HG02763 (cell line): ENCODE data around the gene MYL6.
"Not testable (repeated sequence)": the region's sequence is repeated elsewhere in the genome, so short reads cannot be mapped to it uniquely, and the experiment has no call there.

Experiments used
- ATAC-seq: cut with Tn5 transposase; IDR thresholded peaks from one replicate; pipeline ENCODE4 v1.9.1; 2021; ENCODE audit warnings: mild to moderate bottlenecking, moderate library complexity; ENCODE audit not compliant: unreplicated experiment

Gene MYL6

DNA sequence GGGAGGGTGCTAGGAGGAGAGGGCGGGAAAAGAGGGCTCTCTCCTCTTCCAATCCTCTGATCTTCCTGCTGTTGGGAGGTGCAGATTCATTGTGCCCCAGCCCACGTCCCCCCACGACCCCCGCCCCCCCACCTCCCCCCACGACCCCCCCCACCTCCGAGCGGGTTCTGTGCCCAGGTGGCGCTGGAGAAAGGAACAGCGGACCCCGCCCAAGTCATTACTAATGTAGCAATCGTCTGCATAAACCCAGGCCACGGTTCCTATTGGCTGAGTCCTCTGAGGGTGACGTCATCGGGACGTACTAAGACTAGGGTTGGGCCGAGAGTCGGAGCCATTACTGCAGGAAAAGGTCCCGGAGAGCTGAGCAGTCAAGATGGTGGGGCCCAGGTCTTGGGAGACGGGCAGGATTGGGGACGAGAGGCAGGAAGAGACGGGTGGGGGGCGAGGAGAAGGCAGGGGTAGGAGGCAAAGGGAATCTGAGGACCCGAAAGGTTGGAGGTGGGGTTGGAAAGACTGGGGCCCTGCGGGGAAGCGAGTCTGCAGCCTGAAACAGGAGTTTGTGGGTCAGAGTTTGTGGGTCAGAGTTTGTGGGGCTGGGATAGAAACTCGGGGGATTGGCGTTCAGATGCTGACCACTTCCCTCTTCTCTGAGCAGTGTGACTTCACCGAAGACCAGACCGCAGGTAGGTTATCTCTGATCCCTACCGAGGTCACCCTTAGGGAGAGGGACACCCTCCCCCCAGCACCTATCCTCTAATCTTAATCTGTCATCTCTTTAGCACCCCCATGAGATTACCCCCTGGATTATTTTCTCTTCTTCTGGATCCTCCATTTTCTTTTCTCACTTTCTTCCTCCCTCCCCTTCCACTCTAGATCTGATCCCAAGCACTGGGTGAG lies at the start of gene MYL6:
TSS of gene MYL6 (plus strand) at position 331 of the 897 bp plus-strand sequence. CDS start at position 374, 43 bp downstream.
- ATAC-seq: peak; percentile 68

DNA sequence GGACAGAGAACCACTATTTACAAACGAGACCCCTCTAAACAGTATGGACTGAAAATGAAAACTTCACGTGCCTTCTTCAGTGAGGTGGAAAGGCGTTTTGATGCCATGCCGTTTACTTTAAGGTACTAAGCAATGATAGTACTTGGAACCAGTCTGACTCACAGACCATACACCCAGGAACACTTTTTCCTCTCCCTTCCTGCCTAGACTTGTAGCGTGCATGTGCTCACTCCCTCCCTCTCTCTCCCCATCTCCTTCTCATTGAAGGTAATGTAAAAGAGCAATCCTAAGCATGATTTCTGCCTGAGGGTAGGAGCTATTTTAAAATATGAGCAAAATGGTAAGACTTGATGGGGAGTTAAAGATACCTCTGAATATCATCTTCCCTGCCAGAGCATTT lies 47.6 kb upstream of the MYL6 start:
- ATAC-seq: no peak

DNA sequence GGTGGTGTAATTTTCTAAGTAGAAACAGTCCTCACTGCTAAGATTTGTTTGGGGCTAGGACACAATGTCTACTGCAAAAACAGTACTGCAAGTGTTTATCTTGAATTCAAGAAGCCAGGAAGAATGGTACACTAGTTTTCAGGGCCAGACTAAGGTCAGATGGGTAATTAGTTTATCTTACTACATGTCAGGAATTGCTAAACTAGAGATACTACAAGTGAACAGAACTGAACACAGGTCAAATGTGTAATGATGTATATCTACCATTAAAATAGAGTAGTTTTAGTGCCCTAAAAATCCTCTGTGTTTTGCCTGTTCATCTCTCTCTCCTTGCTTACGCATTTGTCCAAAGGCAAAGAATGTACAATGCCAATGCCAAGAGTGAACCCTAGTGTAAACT lies 44.1 kb upstream of the MYL6 start:
- ATAC-seq: no peak

DNA sequence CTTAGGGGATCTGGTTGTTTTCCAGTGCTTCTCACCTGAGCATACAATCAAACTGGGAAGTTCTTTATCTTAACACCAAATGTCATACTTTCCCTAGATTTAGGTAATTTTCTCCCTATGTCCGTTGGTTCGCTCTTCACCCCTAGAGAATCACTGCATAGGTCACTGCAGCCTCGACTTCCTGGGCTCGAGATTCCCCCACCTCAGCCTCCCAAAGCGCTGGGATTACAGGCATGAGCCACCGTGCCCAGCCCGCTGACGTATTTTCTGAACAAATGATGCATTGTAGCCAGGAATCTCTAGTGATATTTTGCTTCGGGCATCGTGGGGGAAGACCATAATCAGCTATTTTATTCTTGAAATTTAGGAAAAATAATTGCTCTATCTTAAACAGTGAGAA lies 42.8 kb upstream of the MYL6 start:
- no peak for ATAC-seq

DNA sequence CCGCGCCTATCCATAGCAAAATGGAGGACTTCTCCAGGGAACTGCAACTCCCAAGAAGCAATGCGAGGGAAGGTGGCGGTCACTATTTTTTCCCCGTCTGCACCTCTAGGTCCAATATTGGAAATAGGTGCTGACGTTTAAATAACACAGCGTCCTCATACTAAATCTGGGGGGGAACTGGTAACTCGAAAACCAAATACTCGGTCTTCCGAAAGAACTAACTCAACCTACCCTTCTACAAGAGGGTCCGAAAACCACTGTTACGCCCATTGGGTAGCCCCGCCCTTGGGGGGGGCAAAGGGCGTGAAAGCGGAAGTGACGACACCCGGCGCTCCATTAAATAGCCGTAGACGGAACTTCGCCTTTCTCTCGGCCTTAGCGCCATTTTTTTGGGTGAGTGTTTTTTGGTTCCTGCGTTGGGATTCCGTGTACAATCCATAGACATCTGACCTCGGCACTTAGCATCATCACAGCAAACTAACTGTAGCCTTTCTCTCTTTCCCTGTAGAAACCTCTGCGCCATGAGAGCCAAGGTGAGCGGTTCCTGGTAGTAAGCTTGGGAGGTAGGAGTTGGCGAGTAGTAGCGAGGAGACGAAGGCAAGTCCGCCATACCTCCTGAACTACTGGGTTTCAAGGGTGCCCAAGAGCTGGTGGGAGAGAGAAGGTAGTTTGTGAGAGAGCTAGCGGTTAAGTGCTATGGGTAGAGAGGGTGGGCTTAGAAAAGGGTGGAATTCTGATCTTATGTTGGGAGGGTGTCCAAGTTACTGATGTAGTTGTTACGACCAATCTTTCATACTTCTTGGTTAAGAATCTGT lies 41.7 kb upstream of the MYL6 start, which contains the start of gene RPL41:
TSS of gene RPL41 (plus strand) at position 367 of the 815 bp plus-strand sequence.
- peak; percentile 48 for ATAC-seq

DNA sequence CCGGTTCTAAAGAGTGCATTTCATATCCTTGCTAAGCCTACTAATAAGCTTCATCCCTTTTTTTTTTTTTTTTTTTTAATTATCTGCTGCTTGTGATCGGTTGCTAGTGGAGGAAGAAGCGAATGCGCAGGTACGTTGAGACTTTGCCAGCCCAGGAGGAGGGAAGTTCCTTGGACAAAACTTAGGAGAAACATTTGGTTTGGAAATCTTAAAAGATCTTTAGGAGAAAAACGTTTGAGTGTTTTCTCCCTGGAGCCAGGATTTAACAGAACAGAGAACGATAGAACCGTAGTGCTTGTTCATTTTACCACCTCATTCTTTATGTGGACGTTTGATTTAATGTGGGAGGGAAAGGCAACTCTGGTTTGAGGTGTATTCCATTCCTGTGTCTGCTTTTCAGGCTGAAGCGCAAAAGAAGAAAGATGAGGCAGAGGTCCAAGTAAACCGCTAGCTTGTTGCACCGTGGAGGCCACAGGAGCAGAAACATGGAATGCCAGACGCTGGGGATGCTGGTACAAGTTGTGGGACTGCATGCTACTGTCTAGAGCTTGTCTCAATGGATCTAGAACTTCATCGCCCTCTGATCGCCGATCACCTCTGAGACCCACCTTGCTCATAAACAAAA lies 41.0 kb upstream of the MYL6 start:
- ATAC-seq: not testable (repeated sequence)

DNA sequence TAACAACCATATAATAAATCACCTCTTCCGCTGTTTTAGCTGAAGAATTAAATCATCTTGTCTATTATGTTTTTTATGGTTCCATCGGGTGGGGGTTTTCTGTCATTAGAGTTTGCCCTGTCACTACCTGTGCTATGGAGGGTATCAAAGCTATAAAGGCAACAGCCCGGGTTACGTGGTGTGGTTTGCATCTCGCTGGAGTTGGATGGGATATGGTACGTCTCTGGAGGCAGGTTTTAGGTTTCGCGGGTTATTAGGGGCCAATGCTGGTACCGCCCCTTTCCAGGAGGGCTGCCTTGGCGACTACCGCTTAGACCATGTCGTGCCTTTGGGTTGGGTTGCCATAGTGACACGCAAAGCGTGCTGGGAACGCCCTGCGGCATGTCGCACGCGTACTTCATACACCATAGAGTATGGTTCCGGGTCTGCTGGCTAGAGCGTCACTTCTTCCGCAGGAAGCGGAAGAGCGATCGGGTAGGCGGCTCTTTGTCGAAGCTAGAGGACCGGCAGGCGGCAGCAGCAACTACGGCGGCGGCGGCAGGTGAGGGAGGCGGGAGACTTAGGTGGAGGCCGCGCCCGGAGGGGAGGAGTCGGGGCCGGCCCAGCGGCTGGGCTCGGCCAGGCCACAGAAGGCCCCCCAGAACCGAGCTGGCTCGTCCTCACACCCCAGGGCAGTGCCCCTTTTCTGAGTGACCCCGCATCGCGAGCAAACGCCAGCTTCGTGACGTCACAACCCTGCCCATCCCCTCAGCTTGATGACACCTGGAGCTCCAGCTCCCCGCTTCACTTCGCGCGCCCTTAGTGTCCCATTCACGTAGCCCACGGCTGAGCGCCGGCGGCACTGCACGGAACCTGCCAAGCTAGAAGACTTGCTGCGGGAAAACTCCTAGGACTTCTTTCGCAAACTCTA lies 40.1 kb upstream of the MYL6 start, which contains the start of gene ZC3H10:
TSS of gene ZC3H10 (plus strand) at position 489 of the 910 bp plus-strand sequence. CDS start 2,297 bp downstream, outside the sequence.
- peak; percentile 75 for ATAC-seq

DNA sequence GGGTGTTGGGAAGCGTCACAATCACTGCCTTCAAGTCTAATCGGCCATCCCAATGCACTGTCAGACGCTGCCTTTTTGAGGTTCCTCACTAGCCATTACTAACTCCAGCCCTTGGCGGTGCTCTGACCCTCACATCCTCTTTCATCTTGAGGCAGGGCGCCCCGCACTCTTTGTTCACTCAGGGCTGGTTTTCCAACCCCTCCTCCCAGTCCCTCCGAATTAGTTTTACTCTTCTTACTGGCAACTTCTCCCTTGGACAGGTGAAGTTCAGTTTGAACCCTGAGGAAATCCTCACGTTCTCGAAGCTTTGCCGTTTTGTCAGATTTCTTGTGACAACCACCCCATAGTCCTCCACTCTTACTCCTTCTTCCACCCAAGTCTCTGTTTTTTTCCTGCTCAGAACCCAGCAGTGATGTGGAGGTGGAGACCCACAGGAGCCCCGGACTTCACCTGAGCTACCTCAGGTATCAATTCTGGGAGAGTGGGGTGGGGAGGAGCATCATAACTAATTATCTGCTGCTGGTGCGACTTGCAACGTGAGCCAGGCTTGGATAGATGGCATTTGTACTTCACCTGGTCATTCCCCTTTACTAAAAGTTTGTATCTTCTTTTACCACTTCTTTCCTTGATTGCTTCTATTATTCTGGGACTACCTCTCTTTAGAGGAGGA lies 39.3 kb upstream of the MYL6 start:
- ATAC-seq: no peak

DNA sequence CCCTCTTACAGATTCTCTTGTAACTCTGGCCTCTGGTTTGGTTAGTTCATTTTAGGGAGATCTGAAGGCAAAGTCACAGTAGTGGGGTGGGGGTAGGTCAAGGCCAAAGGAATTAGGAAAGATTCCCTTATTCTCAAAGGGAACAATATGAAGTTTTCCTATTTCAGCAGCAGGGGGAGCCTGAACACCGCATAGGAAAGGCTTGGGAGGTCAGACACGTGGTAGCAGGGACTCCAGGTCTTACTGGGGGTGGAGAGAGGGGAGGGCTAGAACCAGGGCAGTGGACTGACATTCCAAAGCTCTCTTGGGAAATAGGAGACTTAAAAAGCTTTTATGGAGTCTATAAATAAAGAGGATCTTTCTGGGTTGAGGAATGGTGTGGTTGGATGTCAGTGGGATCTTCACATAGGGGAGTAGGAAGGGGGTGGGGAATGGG lies 38.8 kb upstream of the MYL6 start:
- ATAC-seq: no peak

DNA sequence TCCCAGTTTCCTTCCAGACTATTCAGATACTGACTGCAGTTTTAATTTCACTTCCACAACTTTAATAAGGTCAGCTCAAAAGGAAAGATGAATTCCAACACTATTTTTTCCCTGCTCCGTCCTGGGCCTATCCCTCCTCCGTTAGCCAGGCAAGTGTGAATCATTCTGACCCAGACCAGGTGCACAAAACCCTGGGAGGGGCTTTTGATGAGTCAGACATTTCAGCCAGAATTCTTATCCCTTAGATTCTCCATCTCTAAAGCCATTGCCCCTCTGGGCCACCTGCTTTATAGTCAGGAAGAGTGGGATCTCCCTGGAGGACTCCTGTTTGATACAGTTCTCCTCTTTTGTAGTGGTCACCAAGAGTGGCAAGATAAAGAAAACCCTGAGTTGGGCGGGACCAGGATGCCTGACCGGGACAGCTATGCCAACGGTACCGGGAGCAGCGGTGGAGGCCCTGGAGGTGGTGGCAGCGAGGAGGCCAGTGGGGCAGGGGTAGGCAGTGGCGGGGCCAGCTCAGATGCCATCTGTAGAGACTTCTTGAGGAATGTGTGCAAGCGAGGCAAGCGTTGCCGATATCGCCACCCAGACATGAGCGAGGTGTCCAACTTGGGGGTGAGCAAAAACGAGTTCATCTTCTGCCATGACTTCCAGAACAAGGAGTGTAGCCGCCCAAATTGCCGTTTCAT lies 37.9 kb upstream of the MYL6 start:
- no peak for ATAC-seq

DNA sequence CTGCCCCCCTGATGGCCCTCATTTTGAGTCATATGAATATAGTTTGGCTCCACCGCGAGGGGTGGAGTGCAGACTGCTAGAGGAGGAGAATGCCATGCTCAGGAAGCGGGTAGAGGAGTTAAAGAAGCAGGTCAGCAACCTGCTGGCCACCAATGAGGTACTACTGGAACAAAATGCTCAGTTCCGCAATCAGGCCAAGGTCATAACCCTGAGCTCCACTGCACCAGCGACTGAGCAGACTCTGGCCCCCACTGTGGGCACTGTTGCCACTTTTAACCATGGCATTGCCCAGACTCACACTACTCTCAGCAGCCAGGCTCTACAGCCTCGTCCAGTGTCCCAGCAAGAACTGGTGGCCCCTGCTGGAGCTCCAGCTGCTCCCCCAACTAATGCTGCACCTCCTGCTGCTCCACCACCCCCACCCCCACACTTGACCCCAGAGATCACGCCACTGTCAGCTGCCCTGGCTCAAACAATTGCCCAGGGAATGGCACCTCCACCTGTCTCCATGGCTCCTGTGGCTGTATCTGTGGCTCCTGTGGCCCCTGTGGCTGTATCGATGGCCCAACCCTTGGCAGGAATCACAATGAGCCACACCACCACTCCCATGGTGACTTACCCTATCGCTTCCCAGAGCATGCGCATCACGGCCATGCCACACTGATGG lies 36.8 kb upstream of the MYL6 start:
- no peak for ATAC-seq

DNA sequence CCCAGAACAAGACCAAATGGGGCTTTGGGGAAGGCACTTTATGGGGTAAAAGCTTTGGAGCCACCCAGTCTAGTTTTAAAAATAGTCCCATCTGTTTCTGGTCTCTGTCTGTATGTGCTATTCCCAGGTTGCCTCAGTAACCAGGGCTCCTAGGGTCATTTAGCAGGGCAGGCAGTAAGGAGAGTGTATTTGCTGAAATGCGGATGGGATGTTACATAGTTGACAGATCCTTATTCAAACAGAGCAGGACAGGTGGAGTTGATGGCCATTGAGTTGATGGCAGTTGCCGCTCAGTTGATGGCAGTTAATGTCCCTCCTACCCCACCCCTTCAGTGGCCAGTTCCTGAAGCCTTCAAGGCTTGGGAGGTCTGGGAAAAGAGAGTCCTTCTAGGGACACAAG lies 35.5 kb upstream of the MYL6 start:
- ATAC-seq: no peak

DNA sequence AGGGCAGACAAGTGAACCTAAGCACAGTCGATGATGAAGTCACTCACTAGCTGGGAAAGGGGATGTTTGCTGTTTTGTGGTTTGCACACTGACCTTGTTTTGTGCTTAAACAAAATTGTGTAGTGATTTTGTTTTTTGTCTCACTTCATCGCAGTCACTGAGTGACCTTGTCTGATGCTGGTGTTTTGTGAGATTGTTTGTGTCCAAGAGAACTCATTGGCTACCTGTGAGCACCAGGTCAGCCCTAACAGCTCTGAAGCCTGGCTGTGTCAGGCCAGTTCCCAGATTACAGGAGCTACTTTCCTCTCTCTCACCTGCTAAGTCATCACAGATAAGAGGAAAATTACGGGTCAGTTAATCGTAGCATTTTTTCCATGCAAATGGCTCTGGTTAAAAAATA lies 34.0 kb upstream of the MYL6 start:
- ATAC-seq: no peak

DNA sequence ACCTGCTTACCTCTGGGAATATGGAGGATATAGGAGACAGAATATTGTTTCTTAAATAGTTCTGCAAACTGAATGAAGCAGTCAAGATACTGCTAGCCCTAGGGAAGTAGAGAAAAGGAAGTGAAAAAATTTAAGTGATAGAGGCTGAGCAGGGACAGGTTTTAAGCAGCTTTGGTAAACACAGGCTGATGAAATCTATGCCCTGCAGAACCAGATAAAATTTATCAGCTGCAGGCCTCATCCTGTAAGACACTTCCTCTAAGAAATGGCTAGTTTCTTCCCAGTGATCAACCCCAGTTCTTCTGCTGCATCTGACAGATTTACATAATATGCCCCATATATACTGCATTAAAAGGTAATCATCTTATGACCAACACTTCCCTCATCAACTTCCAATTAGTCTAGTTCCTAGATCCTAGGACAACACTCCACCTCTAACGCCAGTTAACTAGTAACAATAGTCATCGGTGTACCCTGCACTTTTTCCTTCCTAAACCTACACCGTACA lies 31.4 kb upstream of the MYL6 start:
- ATAC-seq: no peak

DNA sequence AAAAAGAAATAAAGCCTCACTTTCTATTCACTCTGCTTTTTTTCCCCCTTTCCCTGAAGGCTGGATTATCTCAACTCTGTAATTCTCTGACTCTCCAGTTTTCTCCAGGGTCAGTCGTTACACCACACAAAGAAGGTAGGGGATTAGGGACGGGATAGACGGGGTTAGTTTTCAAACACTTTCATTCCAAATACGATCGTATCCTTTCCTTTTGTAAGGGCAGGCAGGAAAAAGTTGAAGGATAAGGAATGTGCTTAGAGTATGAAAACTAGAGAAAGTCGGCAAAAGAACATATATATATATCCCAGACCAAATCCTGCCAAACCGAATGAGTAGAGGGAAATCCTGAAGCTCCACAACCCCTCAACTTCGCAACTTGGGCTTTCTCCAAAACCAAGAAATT lies 30.7 kb upstream of the MYL6 start:
- no peak for ATAC-seq

DNA sequence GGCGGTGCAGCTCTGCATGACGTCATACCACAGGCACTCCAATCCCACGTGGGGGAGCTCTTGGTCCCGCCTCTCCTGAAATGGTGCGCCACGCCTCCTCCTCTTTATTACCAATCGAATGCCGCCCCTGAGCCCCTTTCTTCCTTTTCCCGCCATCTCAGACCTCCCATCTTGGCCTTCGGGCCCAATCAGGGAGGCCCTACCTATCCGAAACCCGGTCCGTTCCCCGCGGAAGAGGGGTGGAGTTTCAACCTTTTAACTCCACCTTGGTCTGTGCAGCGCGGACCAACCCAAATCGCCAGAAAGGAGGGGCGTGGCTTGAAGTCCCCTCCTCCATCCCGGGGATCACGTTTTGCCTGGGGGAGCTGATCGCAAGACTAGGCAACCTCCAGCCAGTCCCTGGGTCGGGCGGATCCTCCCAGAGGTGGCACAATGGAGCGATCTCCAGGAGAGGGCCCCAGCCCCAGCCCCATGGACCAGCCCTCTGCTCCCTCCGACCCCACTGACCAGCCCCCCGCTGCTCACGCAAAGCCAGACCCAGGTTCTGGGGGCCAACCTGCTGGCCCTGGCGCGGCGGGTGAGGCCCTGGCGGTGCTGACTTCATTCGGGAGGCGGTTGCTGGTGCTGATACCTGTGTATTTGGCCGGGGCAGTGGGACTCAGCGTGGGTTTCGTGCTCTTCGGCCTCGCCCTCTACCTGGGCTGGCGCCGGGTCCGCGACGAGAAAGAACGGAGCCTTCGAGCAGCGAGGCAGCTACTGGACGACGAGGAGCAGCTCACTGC lies 30.1 kb upstream of the MYL6 start, which contains the start of gene ESYT1:
TSS of gene ESYT1 (plus strand) at position 380 of the 782 bp plus-strand sequence. CDS start at position 433, 53 bp downstream.
- ATAC-seq: peak; percentile 88

DNA sequence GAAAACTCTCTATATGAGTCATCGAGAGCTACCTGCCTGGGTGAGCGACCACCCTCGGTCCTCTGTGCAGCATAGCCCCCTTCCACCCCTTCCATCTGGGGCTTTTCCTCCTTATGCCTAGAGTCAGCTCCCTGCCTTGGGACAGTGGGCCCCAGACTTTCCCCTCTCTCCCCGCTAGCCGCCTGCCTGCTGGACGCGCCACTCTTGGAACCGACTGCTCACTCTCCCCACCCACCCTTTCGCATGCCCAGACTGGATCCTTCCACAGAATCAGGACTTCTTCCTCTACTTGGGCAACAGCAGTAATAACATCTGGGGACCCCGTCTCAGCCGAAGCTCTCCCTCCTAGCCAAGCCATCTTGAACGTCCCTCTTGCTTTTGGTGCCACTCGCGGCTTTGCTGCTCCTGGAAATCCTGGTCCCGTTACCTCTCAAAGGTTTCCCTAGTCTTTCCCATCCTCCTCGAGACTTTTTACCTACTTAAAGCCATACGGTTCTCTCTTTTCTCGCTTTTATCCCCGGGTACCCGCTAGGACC lies 29.4 kb upstream of the MYL6 start:
- ATAC-seq: no peak
